Measurements from ENCODE around the gene PPP3R1.

PPP3R1 gene

GRCh38 chr2:68272246-68272994 lies 20.1 kb upstream of the PPP3R1 start:
- Histone ChIP-seq H3K4me3 (ENCODE audit: low read length) (no peak overlapping the region), H3K9me2 (replicated peaks; ENCODE audit: control insufficient read depth, low read length) (no peaks in the 10 kb centered on the region), H3K27me3 (ENCODE audit: control insufficient read depth, low read length) (peaks cover 11% of the 10 kb centered on the region), H3K9me3 (ENCODE audit: control insufficient read depth, insufficient read depth, low read length) (no peaks in the 10 kb centered on the region), H4K20me1 (ENCODE audit: control insufficient read depth, insufficient read depth, low read depth, low read length) (no peaks in the 10 kb centered on the region), H3K27ac (ENCODE audit: low read depth, low read length) (no peak overlapping the region), H3K36me3 (ENCODE audit: control insufficient read depth, low read length) (no peaks in the 10 kb centered on the region), H3K79me2 (ENCODE audit: control insufficient read depth, low read length) (no peaks in the 10 kb centered on the region), H3F3A (ENCODE audit: control insufficient read depth, insufficient read depth) (0 out of 2 replicates have a peak, but pooled peaks cover 4% of the 10 kb centered on the region), H3K4me2 (ENCODE audit: low read length) (no peak overlapping the region), H3K4me1 (ENCODE audit: control insufficient read depth, low read length) (no peaks in the 10 kb centered on the region)
- no peak for TF ChIP-seq CTCF (IDR thresholded peaks at IDR 0.05; ENCODE audit: low read depth, low read length, poor library complexity, severe bottlenecking)
- no peak for TF ChIP-seq EZH2phosphoT487 (IDR thresholded peaks at IDR 0.05; ENCODE audit: borderline replicate concordance, low read length)

DNA sequence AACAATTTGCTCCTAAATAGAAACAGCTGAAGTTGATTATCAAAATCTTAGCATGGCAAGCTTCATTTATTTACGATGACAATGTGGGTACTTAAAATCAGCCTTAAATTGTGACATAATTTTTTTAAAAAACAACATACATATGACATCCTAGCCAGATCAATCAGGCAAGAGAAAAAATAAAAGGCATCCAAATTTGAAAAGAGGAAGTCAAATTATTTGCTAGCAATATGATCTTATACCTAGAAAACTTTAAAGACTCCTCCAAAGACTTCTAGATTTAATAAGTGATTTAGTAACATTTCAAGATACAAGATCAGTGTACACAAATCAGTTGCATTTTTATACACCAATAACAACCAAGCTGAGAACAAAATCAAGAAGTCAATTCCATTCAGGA lies 14.3 kb upstream of the PPP3R1 start:
- H4K20me1 ChIP-seq (ENCODE audit: control insufficient read depth, insufficient read depth, low read depth, low read length): no peaks in the 10 kb centered on the region
- H3K9me2 ChIP-seq (replicated peaks; ENCODE audit: control insufficient read depth, low read length): no peaks in the 10 kb centered on the region
- H3F3A ChIP-seq (ENCODE audit: control insufficient read depth, insufficient read depth): 0 out of 2 replicates have a peak, but pooled peaks cover 4% of the 10 kb centered on the region
- no peak overlapping the region for H3K4me3 ChIP-seq (ENCODE audit: low read length)
- no peaks in the 10 kb centered on the region for H3K9me3 ChIP-seq (ENCODE audit: control insufficient read depth, insufficient read depth, low read length)
- TF ChIP-seq EZH2phosphoT487 (IDR thresholded peaks at IDR 0.05; ENCODE audit: borderline replicate concordance, low read length) (no peak), CTCF (IDR thresholded peaks at IDR 0.05; ENCODE audit: low read depth, low read length, poor library complexity, severe bottlenecking) (no peak)
- H3K79me2 ChIP-seq (ENCODE audit: control insufficient read depth, low read length): no peaks in the 10 kb centered on the region
- H3K4me1 ChIP-seq (ENCODE audit: control insufficient read depth, low read length): no peaks in the 10 kb centered on the region
- no peak overlapping the region for H3K27ac ChIP-seq (ENCODE audit: low read depth, low read length)
- H3K4me2 ChIP-seq (ENCODE audit: low read length): no peak overlapping the region
- H3K27me3 ChIP-seq (ENCODE audit: control insufficient read depth, low read length): no peaks in the 10 kb centered on the region
- H3K36me3 ChIP-seq (ENCODE audit: control insufficient read depth, low read length): no peaks in the 10 kb centered on the region

- H3K9me3 ChIP-seq (ENCODE audit: control insufficient read depth, insufficient read depth, low read length): no peaks in the 10 kb centered on the region
- H3F3A ChIP-seq (ENCODE audit: control insufficient read depth, insufficient read depth): no peaks in the 10 kb centered on the region
- no peaks in the 10 kb centered on the region for H3K27me3 ChIP-seq (ENCODE audit: control insufficient read depth, low read length)
- no peaks in the 10 kb centered on the region for H3K79me2 ChIP-seq (ENCODE audit: control insufficient read depth, low read length)
- H3K9me2 ChIP-seq (replicated peaks; ENCODE audit: control insufficient read depth, low read length): no peaks in the 10 kb centered on the region
- H3K4me3 ChIP-seq (ENCODE audit: low read length): no peak overlapping the region
- no peaks in the 10 kb centered on the region for H4K20me1 ChIP-seq (ENCODE audit: control insufficient read depth, insufficient read depth, low read depth, low read length)
- no peaks in the 10 kb centered on the region for H3K36me3 ChIP-seq (ENCODE audit: control insufficient read depth, low read length)
- H3K4me1 ChIP-seq (ENCODE audit: control insufficient read depth, low read length): no peaks in the 10 kb centered on the region
- H3K4me2 ChIP-seq (ENCODE audit: low read length): no peak overlapping the region
- TF ChIP-seq CTCF (IDR thresholded peaks at IDR 0.05; ENCODE audit: low read depth, low read length, poor library complexity, severe bottlenecking): no peak
- H3K27ac ChIP-seq (ENCODE audit: low read depth, low read length): no peak overlapping the region
Measured at GRCh38 chr2:68263632-68264031, 11.3 kb upstream of the PPP3R1 start.

Measured in DOHH2 (cell line).